Measurements from ENCODE around the gene CFTR. TPM values are rescaled to one million over a fixed set of nuclear protein-coding genes. Genes with fewer than 3 reads are reported as not detected.

The CFTR gene
- under 0.01 TPM in 2 replicates for total RNA-seq

GRCh38 chr7:117479225-117480054 is at the start of gene CFTR:
Gene CFTR (plus strand): TSS chr7:117480025. CDS start chr7:117480095, 70 bp downstream.

Other genes starting within 250 kb of the CFTR start
- gene WNT2, start 157.0 kb upstream of the CFTR start, total RNA-seq, result 0.66 and 3.6 TPM in 2 replicates
- gene ASZ1, start 52.5 kb upstream of the CFTR start, total RNA-seq, result not detected in 2 replicates